Gastrocnemius medialis (tissue), 4 donors: ENCODE data around the gene CYP3A5. TPM values are rescaled to one million over a fixed set of nuclear protein-coding genes. Genes with fewer than 3 reads are reported as not detected.

Experiments used
- ATAC-seq, 2 donors: fragments of 150-250 bp; one replicate each; pipeline ENCODE4 v1.9.1; 2016
- DNase-seq, 2 donors: peaks; one replicate each; pipeline ENCODE4 v3.0.0-alpha.2; 2019
- H3K27ac ChIP-seq, 4 donors: fragments of 200-600 bp; sonication (generic); 1 replicate in 1 of 4; 2 replicates in 3 of 4; pipeline ENCODE4 v1.5.1; 2016 to 2018; ENCODE audit warnings: mild to moderate bottlenecking in 2 of 4, moderate library complexity in 1 of 4
- H3K27me3 ChIP-seq, 3 donors: fragments of 200-600 bp; sonication (generic) in 2 of 3; 1 replicate in 1 of 3; 2 replicates in 2 of 3; pipeline versions ENCODE4 v1.5.1 to v1.6.0; 2016 to 2019; ENCODE audit warnings: mild to moderate bottlenecking in 1 of 3, moderate library complexity in 1 of 3
- H3K36me3 ChIP-seq, 2 donors: fragments of 200-600 bp; sonication (generic) in 1 of 2; one replicate each; pipeline ENCODE4 v1.5.1; 2017 to 2018
- H3K4me1 ChIP-seq, 2 donors: fragments of 200-600 bp; sonication (generic) in 1 of 2; one replicate each; pipeline ENCODE4 v1.5.1; 2016 to 2017; ENCODE audit warnings: mild to moderate bottlenecking in 2 of 2
- H3K4me3 ChIP-seq, 4 donors: fragments of 200-600 bp; sonication (generic) in 3 of 4; 1 replicate in 1 of 4; 2 replicates in 3 of 4; pipeline ENCODE4 v1.5.1; 2016 to 2019; ENCODE audit warnings: mild to moderate bottlenecking in 2 of 4
- H3K9me3 ChIP-seq, 3 donors: fragments of 200-600 bp; sonication (generic) in 2 of 3; 1 replicate in 1 of 3; 2 replicates in 2 of 3; pipeline ENCODE4 v1.5.1; 2016 to 2019
- POLR2A ChIP-seq, 2 donors: fragments of 450-650 bp; IDR thresholded peaks; one replicate each; pipeline ENCODE4 v1.6.1; 2017; ENCODE audit warnings: antibody characterized with exemption in 2 of 2, mild to moderate bottlenecking in 2 of 2, moderate library complexity in 2 of 2
- in situ Hi-C, 4 donors: fragments of 200-750 bp; cut with MboI; loops; one replicate each; pipeline versions ENCODE4 v1.15.0 to v1.8.0; 2017; ENCODE audit warnings: low sequenced_read_pairs in 4 of 4
- intact Hi-C: fragments of 100-400 bp; cut with DNase I; formaldehyde crosslinking; loops from one replicate; pipeline ENCODE4 v1.15.1; 2023; ENCODE audit warnings: low total_unique reads
- total RNA-seq, 4 donors: library from RNA; depleted of rRNA; stranded (reverse); fragments of >200 nt; gene quantifications; one replicate each; pipeline versions ENCODE4 v1.1.0 to v1.2.3, GENCODE V29; 2016
- TF ChIP-seq, protein P1 (sequence below), 5 experiments: fragments of 450-650 bp in 3 of 5; fragments of 200-600 bp in 2 of 5; sonication (generic) in 2 of 5; IDR thresholded peaks in 4 of 5; conservative IDR thresholded peaks in 1 of 5; 1 replicate in 4 of 5; 2 replicates in 1 of 5; pipeline ENCODE4 v1.5.1; 2016 to 2019; ENCODE audit warnings: antibody characterized with exemption in 5 of 5, mild to moderate bottlenecking in 3 of 5, moderate library complexity in 3 of 5

The CYP3A5 gene
- total RNA-seq, 4 donors from 2014 or later, result 0.70 to 9.2 (median 1.8) TPM; not detected in 1

DNA sequence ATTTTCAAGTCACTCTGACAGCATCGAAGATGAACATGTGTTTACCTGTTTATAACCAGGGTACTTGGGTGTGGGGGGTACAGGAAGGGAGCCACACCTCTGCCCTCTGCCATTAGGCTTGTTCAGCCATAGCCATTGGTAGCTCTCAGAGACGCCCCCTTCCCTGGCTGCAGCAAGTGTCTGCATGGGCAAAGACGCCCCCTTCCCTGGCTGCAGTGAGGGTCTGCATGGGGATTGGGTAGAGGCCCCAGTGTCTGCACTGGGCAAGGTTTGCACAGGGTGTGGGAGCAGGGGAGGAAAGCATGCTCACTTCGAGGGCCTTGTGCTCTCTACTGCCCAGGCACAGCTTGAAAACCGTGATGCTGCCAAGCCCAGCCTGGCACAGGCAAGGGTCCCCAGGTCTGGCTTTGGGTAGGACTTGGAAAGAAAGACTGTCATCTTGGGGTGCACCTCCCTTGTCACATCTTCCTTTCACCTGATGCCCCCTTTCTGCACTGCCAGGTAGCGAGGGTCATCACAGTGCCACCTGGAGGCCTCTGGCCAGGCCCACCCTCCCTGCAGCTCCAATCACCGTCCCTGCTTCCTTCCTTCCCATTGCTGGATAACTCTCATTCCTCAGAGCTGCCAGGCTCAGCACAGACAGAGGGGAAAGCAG lies 78.0 kb downstream of the CYP3A5 start:
- in situ Hi-C loops (no loop called here), intact Hi-C loops (no loop called here)
- Histone ChIP-seq H3K36me3 (no peaks in the 10 kb centered on the region), H3K27ac (no peak overlapping the region), H3K4me1 (no peaks in the 10 kb centered on the region), H3K9me3 (no peaks in the 10 kb centered on the region), H3K27me3 (no peaks in the 10 kb centered on the region), H3K4me3 (no peak overlapping the region)
- ATAC-seq, result no peak
- no peak for DNase-seq
- no peak for TF ChIP-seq POLR2A (IDR thresholded peaks at IDR 0.05)
- TF ChIP-seq, protein P1, sequence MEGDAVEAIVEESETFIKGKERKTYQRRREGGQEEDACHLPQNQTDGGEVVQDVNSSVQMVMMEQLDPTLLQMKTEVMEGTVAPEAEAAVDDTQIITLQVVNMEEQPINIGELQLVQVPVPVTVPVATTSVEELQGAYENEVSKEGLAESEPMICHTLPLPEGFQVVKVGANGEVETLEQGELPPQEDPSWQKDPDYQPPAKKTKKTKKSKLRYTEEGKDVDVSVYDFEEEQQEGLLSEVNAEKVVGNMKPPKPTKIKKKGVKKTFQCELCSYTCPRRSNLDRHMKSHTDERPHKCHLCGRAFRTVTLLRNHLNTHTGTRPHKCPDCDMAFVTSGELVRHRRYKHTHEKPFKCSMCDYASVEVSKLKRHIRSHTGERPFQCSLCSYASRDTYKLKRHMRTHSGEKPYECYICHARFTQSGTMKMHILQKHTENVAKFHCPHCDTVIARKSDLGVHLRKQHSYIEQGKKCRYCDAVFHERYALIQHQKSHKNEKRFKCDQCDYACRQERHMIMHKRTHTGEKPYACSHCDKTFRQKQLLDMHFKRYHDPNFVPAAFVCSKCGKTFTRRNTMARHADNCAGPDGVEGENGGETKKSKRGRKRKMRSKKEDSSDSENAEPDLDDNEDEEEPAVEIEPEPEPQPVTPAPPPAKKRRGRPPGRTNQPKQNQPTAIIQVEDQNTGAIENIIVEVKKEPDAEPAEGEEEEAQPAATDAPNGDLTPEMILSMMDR (IDR thresholded peaks at IDR 0.05 in 4 of 5, conservative IDR thresholded peaks at IDR 0.05 in 1 of 5), result no peak

DNA sequence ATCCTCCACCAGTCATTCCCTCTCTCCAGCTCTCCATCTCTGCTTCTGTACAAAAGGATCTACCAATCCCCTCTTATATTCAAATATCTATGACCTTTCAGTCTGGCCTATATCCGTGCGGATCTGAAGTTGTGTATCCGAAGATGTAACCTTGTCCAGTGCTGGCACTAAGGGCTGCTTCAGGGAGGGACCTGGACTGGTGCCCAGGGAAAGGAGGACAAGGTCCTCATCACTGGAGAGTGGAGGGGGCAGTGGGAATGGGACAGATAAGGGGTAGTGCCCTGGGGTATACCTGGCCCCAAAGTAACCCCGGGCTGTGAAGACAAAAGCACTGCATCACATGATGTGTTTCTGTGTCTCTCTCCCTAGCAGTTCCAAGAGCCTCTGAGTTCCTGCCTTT lies 80.0 kb downstream of the CYP3A5 start:
- in situ Hi-C loops, result no loop called here
- Histone ChIP-seq H3K9me3 (no peaks in the 10 kb centered on the region), H3K27me3 (no peaks in the 10 kb centered on the region), H3K4me1 (no peaks in the 10 kb centered on the region), H3K27ac (no peak overlapping the region), H3K36me3 (no peaks in the 10 kb centered on the region), H3K4me3 (no peak overlapping the region)
- TF ChIP-seq POLR2A (IDR thresholded peaks at IDR 0.05), result no peak
- TF ChIP-seq, protein P1 (IDR thresholded peaks at IDR 0.05 in 4 of 5, conservative IDR thresholded peaks at IDR 0.05 in 1 of 5), result no peak
- DNase-seq (no peak), ATAC-seq (no peak)
- intact Hi-C loops, result no loop called here

Other genes with a start within 250 kb of the CYP3A5 start
- 10 to 100 TPM in 2 of 4 donors, 1 to 10 TPM in 2; 7.8 to 14.1 (median 10.9) TPM for gene PTCD1, start 241.2 kb downstream of the CYP3A5 start, total RNA-seq
- 10 to 100 TPM; 21.4 to 40.4 (median 26.1) TPM for gene CPSF4, start 241.1 kb downstream of the CYP3A5 start, total RNA-seq
- gene ATP5MF, start 213.8 kb downstream of the CYP3A5 start, total RNA-seq, result 1,000 to 10,000 TPM; 2,310 to 4,128 (median 2,801) TPM
- gene ZNF789, start 207.1 kb downstream of the CYP3A5 start, total RNA-seq, result 1 to 10 TPM; 1.2 to 2.8 (median 1.4) TPM
- gene ZNF394, start 179.7 kb downstream of the CYP3A5 start, total RNA-seq, result 10 to 100 TPM; 14.2 to 19.2 (median 15.7) TPM
- gene ZKSCAN5, start 175.3 kb downstream of the CYP3A5 start, total RNA-seq, result 10 to 100 TPM in 3 of 4 donors, 1 to 10 TPM in 1; 7.3 to 12.3 (median 10.5) TPM
- 1 to 10 TPM; 2.3 to 5.7 (median 3.8) TPM for gene FAM200A, start 127.9 kb downstream of the CYP3A5 start, total RNA-seq
- 10 to 100 TPM; 41.5 to 85.1 (median 56.5) TPM for gene ZNF655, start 121.4 kb downstream of the CYP3A5 start, total RNA-seq
- not detected for gene TMEM225B, start 81.7 kb downstream of the CYP3A5 start, total RNA-seq
- 1 to 10 TPM; 6.0 to 7.9 (median 7.2) TPM for gene ZSCAN25, start 63.0 kb downstream of the CYP3A5 start, total RNA-seq
- gene CYP3A7, start 55.2 kb upstream of the CYP3A5 start, total RNA-seq, result 1 to 10 TPM in 1 of 4 donors, under 1 TPM in 1, not detected in 2; 0.26 to 1.7 TPM
- 100 to 1,000 TPM in 1 of 4 donors, 1 to 10 TPM in 1, under 1 TPM in 1, not detected in 1; 0.71 to 107 (median 2.2) TPM for gene CYP3A4, start 104.2 kb upstream of the CYP3A5 start, total RNA-seq
- gene CYP3A43, start 148.0 kb upstream of the CYP3A5 start, total RNA-seq, result 1 to 10 TPM in 1 of 4 donors, under 1 TPM in 1, not detected in 2; 0.85 to 1.3 TPM
- gene OR2AE1, start 197.0 kb upstream of the CYP3A5 start, total RNA-seq, result not detected
- gene TRIM4, start 239.5 kb upstream of the CYP3A5 start, total RNA-seq, result 10 to 100 TPM in 1 of 4 donors, 1 to 10 TPM in 3; 6.4 to 10.5 (median 7.7) TPM
- gene GJC3, start 249.6 kb upstream of the CYP3A5 start, total RNA-seq, result not detected